ENCODE data around the gene C4A.
"Not testable (repeated sequence)": the region's sequence is repeated elsewhere in the genome, so short reads cannot be mapped to it uniquely, and the experiment has no call there.

The C4A gene

GRCh38 chr6:32042276-32042675, 60.4 kb downstream of the C4A start:
- DNase-seq; in situ Hi-C loops (cut with HindIII; ENCODE audit: low pct_ligation_motif_present, low pct_unique_long_range_greater_than_20kb, low sequenced_read_pairs): not testable (repeated sequence)

- in situ Hi-C loops (cut with HindIII; ENCODE audit: low pct_ligation_motif_present, low pct_unique_long_range_greater_than_20kb, low sequenced_read_pairs); DNase-seq: not testable (repeated sequence)
Observed at GRCh38 chr6:32043589-32044380, 61.9 kb downstream of the C4A start.

- not testable (repeated sequence) for DNase-seq
Observed at GRCh38 chr6:32044916-32045315, 63.1 kb downstream of the C4A start.

DNA sequence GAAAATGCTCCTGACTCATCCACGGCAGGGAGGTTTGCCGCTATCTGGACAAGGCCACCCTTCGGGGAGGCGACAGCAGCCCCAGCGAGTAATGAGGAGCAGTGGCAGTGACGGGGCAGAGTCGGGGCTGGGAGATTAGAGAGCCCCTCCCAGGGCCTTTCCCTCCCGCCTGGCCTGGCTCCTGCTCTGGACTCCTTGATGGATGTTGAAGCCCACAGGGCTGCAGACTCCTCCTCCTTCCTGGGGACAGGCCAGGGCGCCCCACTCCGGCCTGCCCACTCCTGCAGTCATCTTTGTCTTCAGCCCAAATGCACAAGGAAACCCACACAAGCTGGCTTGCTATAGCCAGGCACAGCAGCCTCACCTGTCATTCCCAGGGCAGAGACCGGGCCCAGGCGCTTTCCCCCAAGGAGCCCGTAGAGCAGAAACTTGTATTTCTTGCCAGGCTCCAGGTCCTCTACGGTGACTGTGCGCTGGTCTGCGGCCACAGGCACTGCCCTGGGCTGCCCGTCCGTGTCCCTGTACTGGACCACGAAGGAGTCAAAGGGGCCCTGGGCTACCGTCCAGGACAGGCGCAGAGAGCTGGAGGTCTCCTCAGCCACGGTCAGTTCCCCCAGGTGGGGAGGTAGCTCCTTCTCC, 64.1 kb downstream of the C4A start:
- no peak for DNase-seq
- in situ Hi-C loops (cut with HindIII; ENCODE audit: low pct_ligation_motif_present, low pct_unique_long_range_greater_than_20kb, low sequenced_read_pairs) = no loop called here

More at GRCh38 chr6:32044916-32045315, 63.1 kb downstream of the C4A start:
- in situ Hi-C loops (cut with HindIII; ENCODE audit: low pct_ligation_motif_present, low pct_unique_long_range_greater_than_20kb, low sequenced_read_pairs) = not testable (repeated sequence)

DNA sequence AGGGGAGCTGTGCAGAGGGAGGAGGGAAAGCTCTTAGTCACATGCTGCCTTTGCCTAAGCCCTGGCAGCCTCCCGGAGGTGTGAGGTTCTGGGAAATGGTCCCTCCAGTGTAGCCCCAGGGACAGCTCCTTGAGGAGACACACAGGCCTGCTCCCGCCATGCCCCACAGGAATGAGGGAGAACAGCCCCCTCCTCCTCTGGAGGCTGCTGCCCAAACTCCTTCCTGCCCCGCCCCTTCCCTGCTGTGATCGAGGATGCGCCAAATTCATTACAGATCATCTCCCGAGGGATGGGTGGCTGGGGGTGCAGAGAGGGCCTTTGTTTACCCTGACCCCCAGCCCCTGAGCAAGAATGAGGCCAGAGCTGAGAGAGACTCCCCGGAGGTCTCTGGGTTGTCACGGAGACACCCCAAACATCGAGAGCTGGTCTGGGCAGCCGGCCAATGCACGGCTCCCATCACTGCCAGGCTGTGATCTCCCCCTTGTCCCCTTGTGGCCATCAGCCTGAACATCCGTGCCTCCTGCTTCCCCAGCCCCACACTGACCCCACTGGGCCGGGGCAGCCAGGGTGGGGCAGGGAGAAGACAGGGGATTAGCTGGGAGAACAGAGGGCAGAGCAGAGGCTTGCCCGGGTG, 64.7 kb downstream of the C4A start:
- in situ Hi-C loops (cut with HindIII; ENCODE audit: low pct_ligation_motif_present, low pct_unique_long_range_greater_than_20kb, low sequenced_read_pairs) = no loop called here
- DNase-seq = no peak

- in situ Hi-C loops (cut with HindIII; ENCODE audit: low pct_ligation_motif_present, low pct_unique_long_range_greater_than_20kb, low sequenced_read_pairs) = no loop called here
- DNase-seq = no peak
Observed at GRCh38 chr6:32047084-32047478, 65.2 kb downstream of the C4A start.

- no peak for DNase-seq
- in situ Hi-C loops (cut with HindIII; ENCODE audit: low pct_ligation_motif_present, low pct_unique_long_range_greater_than_20kb, low sequenced_read_pairs) = no loop called here
Observed at GRCh38 chr6:32047539-32047854, 65.6 kb downstream of the C4A start.

GRCh38 chr6:32047855-32048766, 66.3 kb downstream of the C4A start:
- DNase-seq = peak; percentile 44
- in situ Hi-C loops (cut with HindIII; ENCODE audit: low pct_ligation_motif_present, low pct_unique_long_range_greater_than_20kb, low sequenced_read_pairs) = no loop called here

- DNase-seq; in situ Hi-C loops (cut with HindIII; ENCODE audit: low pct_ligation_motif_present, low pct_unique_long_range_greater_than_20kb, low sequenced_read_pairs): not testable (repeated sequence)
Observed at GRCh38 chr6:32049149-32049548, 67.3 kb downstream of the C4A start.

GRCh38 chr6:32049736-32050135, 67.9 kb downstream of the C4A start:
- in situ Hi-C loops (cut with HindIII; ENCODE audit: low pct_ligation_motif_present, low pct_unique_long_range_greater_than_20kb, low sequenced_read_pairs); DNase-seq: not testable (repeated sequence)

- in situ Hi-C loops (cut with HindIII; ENCODE audit: low pct_ligation_motif_present, low pct_unique_long_range_greater_than_20kb, low sequenced_read_pairs) = no loop called here
- no peak for DNase-seq
Observed at GRCh38 chr6:32050562-32050961, 68.7 kb downstream of the C4A start.

All from ACHN (cell line).